Thoracic aorta (tissue), 2 donors: ENCODE measurements around the gene CARD14. TPM values are rescaled to one million over a fixed set of nuclear protein-coding genes. Genes with fewer than 3 reads are reported as not detected.

Experiments
- ATAC-seq: fragments of 150-250 bp; one replicate; pipeline ENCODE4 v1.8.0; 2017; ENCODE audit warnings: low read depth; ENCODE audit not compliant: insufficient number of reproducible peaks, low FRiP score
- DNase-seq: peaks from one replicate; pipeline ENCODE4 v3.0.0-alpha.2; 2020; ENCODE audit warnings: low spot score
- H3K27ac ChIP-seq, 2 donors: fragments of 200-600 bp; sonication (generic); 1 replicate in 1 of 2; 2 replicates in 1 of 2; pipeline ENCODE4 v1.5.1; 2016; ENCODE audit warnings: mild to moderate bottlenecking in 2 of 2, moderate library complexity in 2 of 2
- H3K27me3 ChIP-seq: fragments of 200-600 bp; sonication (generic); replicated peaks from 2 replicates; pipeline ENCODE4 v1.6.0; 2016; ENCODE audit warnings: mild to moderate bottlenecking; ENCODE audit not compliant: insufficient read depth
- H3K36me3 ChIP-seq: fragments of 200-600 bp; sonication (generic); one replicate; pipeline ENCODE4 v1.5.1; 2016
- H3K4me1 ChIP-seq, 2 donors: fragments of 200-600 bp; sonication (generic); 1 replicate in 1 of 2; 2 replicates in 1 of 2; pipeline versions ENCODE4 v1.5.1 to v1.6.0; 2016; ENCODE audit warnings: low read depth in 2 of 2, mild to moderate bottlenecking in 1 of 2; ENCODE audit not compliant: control insufficient read depth in 1 of 2
- H3K4me3 ChIP-seq: fragments of 200-600 bp; sonication (generic); 2 replicates; pipeline ENCODE4 v1.5.1; 2016; ENCODE audit warnings: mild to moderate bottlenecking
- H3K9me3 ChIP-seq: fragments of 200-600 bp; sonication (generic); 2 replicates; pipeline ENCODE4 v1.5.1; 2016
- CTCF ChIP-seq: fragments of 200-600 bp; sonication (generic); IDR thresholded peaks from one replicate; pipeline ENCODE4 v1.5.1; 2019; ENCODE audit warnings: antibody characterized with exemption
- total RNA-seq, 2 donors: library from RNA; depleted of rRNA; stranded (reverse); fragments of >200 nt; gene quantifications; one replicate each; pipeline versions ENCODE4 v1.1.0 to v1.2.3, GENCODE V29; 2016

CARD14 gene
- total RNA-seq, 2 donors from 2014 or later: not detected

- ATAC-seq (no peak), DNase-seq (no peak)
- TF ChIP-seq CTCF: no peak
- no peak overlapping the region for H3K27ac ChIP-seq
- no peak overlapping the region for H3K4me3 ChIP-seq
- no peaks in the 10 kb centered on the region for H3K27me3 ChIP-seq
- peaks cover 48% of the 10 kb centered on the region for H3K36me3 ChIP-seq
- no peaks in the 10 kb centered on the region for H3K4me1 ChIP-seq
- no peaks in the 10 kb centered on the region for H3K9me3 ChIP-seq
Observed at GRCh38 chr17:80244871-80245509, 75.2 kb downstream of the CARD14 start.

GRCh38 chr17:80245566-80246265 lies 75.9 kb downstream of the CARD14 start:
- H3K36me3 ChIP-seq: peaks cover 45% of the 10 kb centered on the region
- H3K4me1 ChIP-seq: no peaks in the 10 kb centered on the region
- no peak overlapping the region for H3K4me3 ChIP-seq
- TF ChIP-seq CTCF: no peak
- H3K9me3 ChIP-seq: no peaks in the 10 kb centered on the region
- H3K27me3 ChIP-seq: no peaks in the 10 kb centered on the region
- DNase-seq: no peak
- H3K27ac ChIP-seq: no peak overlapping the region
- ATAC-seq: no peak

DNA sequence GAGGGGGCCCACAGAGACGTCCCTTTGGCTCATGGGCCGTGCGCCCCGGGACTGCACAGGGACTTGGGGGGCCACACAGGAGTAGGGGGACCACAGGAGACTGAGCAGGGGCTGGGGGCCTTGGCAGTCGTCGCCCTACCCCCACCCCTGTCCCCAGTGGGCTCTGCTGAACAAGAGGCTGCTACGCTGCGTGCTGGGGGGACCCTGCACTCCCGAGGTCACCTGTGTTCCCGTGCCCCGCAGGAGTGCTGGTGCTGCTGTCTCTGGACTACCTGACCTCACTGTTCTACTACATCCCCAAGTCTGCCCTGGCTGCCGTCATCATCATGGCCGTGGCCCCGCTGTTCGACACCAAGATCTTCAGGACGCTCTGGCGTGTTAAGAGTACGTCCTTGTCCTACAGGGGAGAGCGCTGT lies 76.4 kb downstream of the CARD14 start:
- no peak for DNase-seq
- Histone ChIP-seq H3K27ac (no peak overlapping the region), H3K4me1 (no peaks in the 10 kb centered on the region)

DNA sequence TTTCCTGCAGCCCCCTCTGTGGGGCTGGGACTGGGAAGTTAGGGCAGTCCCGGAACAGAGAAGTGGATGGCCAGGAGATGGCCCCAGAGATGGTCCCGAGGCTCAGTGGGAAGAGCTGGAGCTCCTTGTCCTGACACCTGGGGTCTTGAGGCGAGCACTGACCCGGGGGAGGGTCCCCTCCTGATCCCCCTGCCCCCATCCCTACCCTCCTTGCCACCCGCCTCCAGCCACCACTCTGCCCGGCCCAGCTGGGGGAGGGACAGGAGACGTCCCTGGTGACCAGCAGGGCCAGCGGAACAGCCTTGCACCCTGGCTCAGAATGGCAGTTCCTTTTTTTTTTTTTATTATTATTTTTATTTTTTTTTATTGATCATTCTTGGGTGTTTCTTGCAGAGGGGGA lies 76.9 kb downstream of the CARD14 start:
- Histone ChIP-seq H3K27ac (no peak overlapping the region), H3K27me3 (no peaks in the 10 kb centered on the region), H3K4me1 (no peaks in the 10 kb centered on the region), H3K4me3 (no peak overlapping the region), H3K9me3 (no peaks in the 10 kb centered on the region), H3K36me3 (peaks cover 42% of the 10 kb centered on the region)
- ATAC-seq: no peak
- no peak for DNase-seq
- TF ChIP-seq CTCF: no peak

More for the DNA sequence above, 76.4 kb downstream of the CARD14 start:
- Histone ChIP-seq H3K4me3 (no peak overlapping the region), H3K9me3 (no peaks in the 10 kb centered on the region), H3K36me3 (peaks cover 43% of the 10 kb centered on the region), H3K27me3 (no peaks in the 10 kb centered on the region)
- TF ChIP-seq CTCF: no peak
- ATAC-seq: no peak

DNA sequence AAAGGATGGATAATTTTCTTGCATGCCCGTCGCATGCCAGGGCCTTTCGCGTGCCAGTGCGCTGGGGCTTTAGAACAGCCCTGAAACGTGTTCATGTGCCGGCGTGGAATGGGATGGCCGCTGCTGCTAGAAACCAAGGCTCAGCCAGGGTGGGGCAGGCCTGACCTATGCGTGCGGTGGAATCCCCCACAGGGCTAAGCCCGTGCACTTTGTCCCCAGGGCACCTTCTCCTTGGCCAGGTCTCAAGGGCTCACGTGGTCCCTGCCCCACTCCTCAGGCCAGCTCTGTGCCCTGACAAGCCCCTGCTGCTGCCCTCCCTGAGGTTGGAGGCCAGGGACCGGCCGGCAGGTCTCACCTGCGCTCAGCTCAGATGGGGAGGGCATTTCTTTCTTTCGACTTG lies 77.7 kb downstream of the CARD14 start:
- no peak overlapping the region for H3K27ac ChIP-seq
- H3K36me3 ChIP-seq: peaks cover 37% of the 10 kb centered on the region
- DNase-seq: no peak
- no peak for ATAC-seq
- H3K9me3 ChIP-seq: no peaks in the 10 kb centered on the region
- H3K4me1 ChIP-seq: no peaks in the 10 kb centered on the region
- TF ChIP-seq CTCF: no peak
- no peaks in the 10 kb centered on the region for H3K27me3 ChIP-seq
- H3K4me3 ChIP-seq: no peak overlapping the region
